GM12801 (cell line): Measurements from ENCODE around the gene TSKU.

ENCODE experiments used
- CTCF ChIP-seq: IDR thresholded peaks from one replicate; pipeline ENCODE4 v1.5.1; 2011; ENCODE audit warnings: control low read depth; ENCODE audit not compliant: insufficient read length; ENCODE audit errors: extremely low read depth

The TSKU gene

GRCh38 chr11:76823481-76824028 lies 40.4 kb downstream of the TSKU start:
- no peak for TF ChIP-seq CTCF

DNA sequence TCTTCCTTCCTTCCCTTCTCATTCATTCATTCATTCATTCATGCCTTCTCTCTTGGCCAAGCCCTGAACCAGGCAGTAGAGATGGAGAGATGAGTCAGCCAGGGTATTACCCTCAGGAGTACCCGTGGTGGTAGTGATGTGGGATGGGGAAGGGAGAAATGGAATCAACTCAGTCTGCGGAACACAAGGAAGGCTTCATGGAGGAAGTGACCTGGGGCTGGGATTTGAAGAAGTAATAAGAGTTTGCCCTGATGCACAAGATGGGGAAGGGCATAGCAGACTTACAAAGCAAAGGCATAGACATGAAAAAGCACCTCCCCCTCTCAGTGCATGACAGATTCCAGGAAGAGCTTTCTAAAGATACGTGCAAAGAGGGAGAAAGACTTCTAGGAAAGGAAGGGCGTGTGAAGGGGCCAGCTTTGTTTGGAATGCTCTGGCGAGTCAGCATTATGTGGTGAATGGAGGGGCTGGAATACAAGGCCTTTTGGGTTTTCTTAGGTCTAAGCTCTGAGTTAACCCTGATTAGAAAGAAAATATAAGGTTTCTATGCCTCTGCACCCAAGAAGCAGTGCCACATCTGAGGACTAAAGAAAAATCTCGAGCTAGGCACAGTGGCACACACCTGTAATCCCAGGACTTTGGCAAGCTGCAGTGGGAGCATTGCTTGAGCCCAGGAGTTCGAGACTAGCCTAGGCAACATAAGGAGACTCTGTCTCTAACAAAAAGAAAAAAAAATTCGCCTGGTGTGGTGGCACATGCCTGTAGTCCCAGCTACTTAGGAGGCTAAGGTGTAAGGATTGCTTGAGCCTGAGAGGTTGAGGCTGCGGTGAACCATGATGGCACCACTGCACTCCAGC lies 41.2 kb downstream of the TSKU start:
- no peak for TF ChIP-seq CTCF

GRCh38 chr11:76824980-76825725 lies 42.0 kb downstream of the TSKU start:
- TF ChIP-seq CTCF, result no peak

- no peak for TF ChIP-seq CTCF
Observed at GRCh38 chr11:76825726-76826396, 42.7 kb downstream of the TSKU start.

DNA sequence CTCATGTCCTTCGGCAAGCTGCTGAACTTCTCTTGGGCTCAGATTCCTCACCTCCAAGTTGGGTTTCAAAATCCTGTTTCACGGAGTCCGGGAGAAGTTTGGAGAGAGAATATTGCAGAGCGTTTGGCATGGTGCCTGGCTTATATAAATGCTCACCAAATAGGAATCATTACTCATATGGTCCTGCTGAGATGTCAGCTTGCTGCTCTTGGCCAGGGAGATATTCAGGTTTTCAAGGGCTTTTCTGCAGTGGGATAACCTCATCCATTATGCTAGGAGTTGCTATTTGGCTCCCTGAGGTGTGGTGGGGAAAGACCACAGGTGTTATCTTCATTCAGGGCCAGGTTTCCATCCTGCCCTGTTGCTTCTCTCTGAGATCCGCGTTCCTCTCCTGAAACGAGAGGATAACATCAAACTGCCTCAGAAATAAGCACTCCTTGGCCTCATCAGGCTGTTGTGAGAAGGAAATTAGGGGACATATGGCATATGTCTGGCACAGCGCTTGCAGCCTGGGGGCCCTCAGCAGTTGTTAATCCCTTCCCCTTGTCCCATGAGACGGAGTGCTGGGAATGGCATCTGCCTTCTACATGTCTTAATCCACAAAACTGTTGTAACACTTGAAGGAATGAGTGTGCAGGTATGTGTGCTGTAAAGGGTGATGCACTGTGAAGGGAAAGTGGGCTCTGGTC lies 47.6 kb downstream of the TSKU start:
- TF ChIP-seq CTCF, result no peak

DNA sequence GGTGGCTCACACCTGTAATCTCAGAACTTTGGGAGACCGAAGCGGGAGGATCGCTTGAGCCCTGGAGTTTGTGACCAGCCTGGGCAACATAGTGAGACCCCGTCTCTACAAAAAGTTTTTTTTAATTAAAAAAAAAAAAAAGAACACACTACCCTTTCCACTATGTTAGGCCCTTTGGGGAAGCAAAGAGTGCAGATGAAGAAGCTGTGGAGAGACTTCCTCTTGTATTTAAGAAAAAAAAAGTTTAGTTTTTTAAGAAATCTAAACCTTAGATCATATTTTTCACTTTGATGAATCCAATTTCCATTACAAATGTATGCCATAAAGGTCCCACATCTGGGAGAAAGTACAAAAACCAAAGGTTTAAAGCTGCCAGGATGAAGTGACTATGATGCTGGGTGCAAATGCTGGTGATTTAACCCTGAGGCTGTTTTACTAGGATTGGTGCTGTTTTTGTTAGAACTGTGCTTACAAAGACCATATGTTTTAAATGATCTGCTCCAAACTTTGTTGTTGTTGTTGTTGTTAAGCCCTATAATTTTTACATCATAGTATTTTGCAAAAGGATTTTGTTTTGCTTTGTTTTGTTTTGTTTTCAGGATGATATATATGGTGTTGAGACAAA lies 48.6 kb downstream of the TSKU start:
- no peak for TF ChIP-seq CTCF
